Measurements from ENCODE around the gene NLGN4X. TPM values are rescaled to one million over a fixed set of nuclear protein-coding genes. Genes with fewer than 3 reads are reported as not detected.

NLGN4X gene
- total RNA-seq, 2 experiments from 2014 or later: not detected

DNA sequence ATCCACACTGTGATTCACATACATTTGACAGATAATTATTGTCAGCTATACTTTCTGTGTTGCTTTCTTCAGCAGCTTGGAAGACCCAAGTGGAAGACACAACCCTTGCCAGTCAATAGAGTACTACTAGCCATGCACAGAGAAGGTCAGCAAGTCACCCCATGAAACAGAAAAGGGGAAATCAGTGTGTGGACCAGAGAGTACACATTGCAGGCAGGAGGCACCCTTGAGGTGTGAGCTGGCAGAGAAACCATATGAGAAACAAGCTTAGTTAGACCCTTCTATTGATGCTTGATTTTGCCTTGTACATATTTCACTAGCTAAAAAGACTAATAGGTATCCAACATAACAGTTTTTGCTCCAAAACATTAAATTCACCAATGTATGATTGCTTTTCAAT, 99.5 kb downstream of the NLGN4X start:
- DNase-seq: no peak
- POLR2A ChIA-PET: no interaction called here
- H3K27ac Mint-ChIP-seq: no peak overlapping the region
- no peaks in the 10 kb centered on the region for H3K9me3 Mint-ChIP-seq
- H3K4me3 Mint-ChIP-seq: no peak overlapping the region
- no peaks in the 10 kb centered on the region for H3K4me1 Mint-ChIP-seq
- H3K27me3 Mint-ChIP-seq: no peaks in the 10 kb centered on the region
- ATAC-seq (ENCODE audit: low read depth): no peak
- H3K36me3 Mint-ChIP-seq: no peaks in the 10 kb centered on the region

DNA sequence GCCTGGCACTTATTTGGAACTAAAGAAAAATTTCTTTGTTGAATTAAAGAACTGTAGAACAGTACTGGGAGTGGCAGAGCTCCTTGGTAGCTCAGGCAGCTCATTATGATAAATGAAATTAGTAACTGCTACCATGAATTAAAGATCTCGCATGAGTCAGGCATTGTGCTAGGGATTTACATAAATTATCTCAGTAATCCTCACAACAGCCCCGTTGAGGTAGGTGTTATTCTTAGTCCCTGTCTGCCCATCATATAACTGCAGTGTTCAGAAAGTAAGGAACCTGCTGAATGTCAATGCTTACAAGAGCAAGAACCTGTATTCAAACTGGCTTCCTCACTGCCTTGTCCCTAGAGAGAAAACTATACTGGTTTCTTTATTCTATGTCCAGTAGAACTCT, 108.3 kb downstream of the NLGN4X start:
- DNase-seq: no peak
- POLR2A ChIA-PET: no interaction called here
- H3K4me1 Mint-ChIP-seq: no peaks in the 10 kb centered on the region
- ATAC-seq (ENCODE audit: low read depth): no peak
- no peak overlapping the region for H3K27ac Mint-ChIP-seq
- H3K4me3 Mint-ChIP-seq: no peak overlapping the region
- H3K36me3 Mint-ChIP-seq: no peaks in the 10 kb centered on the region
- H3K27me3 Mint-ChIP-seq: no peaks in the 10 kb centered on the region
- H3K9me3 Mint-ChIP-seq: no peaks in the 10 kb centered on the region

DNA sequence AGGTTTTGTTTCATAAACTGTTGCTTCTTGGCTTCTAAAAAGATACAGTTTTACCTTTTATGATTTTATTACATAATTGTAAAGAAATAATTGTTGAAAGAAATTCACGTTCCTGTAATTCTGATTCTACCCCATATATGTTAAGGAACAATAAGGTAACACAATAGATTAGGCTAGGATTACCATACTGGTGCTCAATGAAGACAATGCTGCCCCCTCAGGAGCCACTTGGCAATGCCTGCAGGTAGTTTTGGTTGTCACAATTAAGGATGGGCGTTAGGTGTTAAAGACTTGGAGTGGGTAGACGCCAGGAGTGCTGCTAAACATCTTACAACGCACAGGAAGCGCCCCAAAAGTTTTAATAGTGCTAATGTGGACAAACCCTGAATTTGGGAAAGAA, 133.2 kb downstream of the NLGN4X start:
- DNase-seq (no peak), ATAC-seq (ENCODE audit: low read depth) (no peak)
- Mint-ChIP-seq H3K9me3 (no peaks in the 10 kb centered on the region), H3K4me3 (no peak overlapping the region), H3K27ac (no peak overlapping the region), H3K4me1 (no peaks in the 10 kb centered on the region), H3K27me3 (no peaks in the 10 kb centered on the region), H3K36me3 (no peaks in the 10 kb centered on the region)
- POLR2A ChIA-PET: no interaction called here

DNA sequence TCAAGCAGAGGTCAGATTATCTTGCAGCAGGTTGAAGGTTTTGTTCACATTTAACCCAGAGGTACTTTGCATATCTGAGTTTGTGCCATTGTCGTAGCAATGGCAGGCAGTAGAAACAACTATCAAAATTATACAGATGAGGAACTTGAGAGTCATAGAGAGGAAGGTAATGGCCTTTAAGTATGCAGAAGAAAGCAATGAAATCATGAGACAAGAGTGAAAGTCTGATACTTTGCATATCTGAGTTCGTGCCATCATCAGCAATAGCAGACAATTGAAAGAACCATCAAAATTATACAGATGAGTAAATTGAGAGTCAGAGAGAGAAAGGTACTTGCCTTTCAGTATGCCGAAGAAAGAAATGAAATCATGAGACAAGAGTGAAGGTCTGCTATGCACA, 154.1 kb downstream of the NLGN4X start:
- H3K9me3 Mint-ChIP-seq: no peaks in the 10 kb centered on the region
- DNase-seq (no peak), ATAC-seq (ENCODE audit: low read depth) (no peak)
- H3K36me3 Mint-ChIP-seq: no peaks in the 10 kb centered on the region
- no peaks in the 10 kb centered on the region for H3K4me1 Mint-ChIP-seq
- H3K27ac Mint-ChIP-seq: no peak overlapping the region
- no peak overlapping the region for H3K4me3 Mint-ChIP-seq
- POLR2A ChIA-PET: no interaction called here
- no peaks in the 10 kb centered on the region for H3K27me3 Mint-ChIP-seq

DNA sequence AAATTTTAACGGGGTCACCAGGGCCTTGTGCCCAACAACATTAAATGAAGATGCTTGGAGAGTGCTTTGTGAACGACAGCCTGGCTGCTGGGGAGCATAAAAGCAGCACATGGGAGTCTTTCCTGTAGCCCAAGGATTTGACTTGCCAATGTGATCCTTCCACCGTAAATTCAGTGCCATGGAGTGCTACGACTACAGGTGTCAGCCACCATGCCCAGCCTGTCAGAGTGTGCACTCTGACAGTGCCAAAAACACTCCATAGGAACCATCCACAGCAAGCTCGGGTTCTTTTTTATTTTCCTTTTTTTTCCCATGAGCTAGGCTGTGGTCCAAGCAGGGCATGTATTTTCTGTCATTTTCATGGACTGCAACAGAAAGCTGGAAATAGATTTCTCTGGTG, 156.9 kb downstream of the NLGN4X start:
- no peaks in the 10 kb centered on the region for H3K27me3 Mint-ChIP-seq
- no peaks in the 10 kb centered on the region for H3K36me3 Mint-ChIP-seq
- H3K4me1 Mint-ChIP-seq: no peaks in the 10 kb centered on the region
- DNase-seq (no peak), ATAC-seq (ENCODE audit: low read depth) (no peak)
- H3K27ac Mint-ChIP-seq: no peak overlapping the region
- POLR2A ChIA-PET: no interaction called here
- no peaks in the 10 kb centered on the region for H3K9me3 Mint-ChIP-seq
- no peak overlapping the region for H3K4me3 Mint-ChIP-seq

DNA sequence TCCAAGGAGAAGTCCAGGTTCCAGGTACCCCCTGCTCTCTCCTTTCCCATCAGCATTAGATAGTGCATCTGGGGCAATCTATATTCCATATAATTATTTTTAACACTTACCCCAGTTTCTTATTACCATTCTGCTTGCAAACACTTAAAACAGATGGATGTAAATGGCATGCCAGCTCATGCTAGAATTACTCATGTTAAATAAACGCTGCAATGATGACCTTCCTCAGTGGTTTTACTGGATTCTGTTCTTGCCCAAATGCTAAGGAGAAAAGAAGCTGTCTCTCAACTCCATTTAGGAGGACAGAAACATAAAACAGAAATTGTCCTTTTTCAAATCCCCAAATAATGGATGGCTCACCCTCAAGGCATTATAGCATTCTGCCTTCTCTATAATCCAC, 161.1 kb downstream of the NLGN4X start:
- no peak overlapping the region for H3K4me3 Mint-ChIP-seq
- POLR2A ChIA-PET: no interaction called here
- no peak for ATAC-seq (ENCODE audit: low read depth)
- H3K9me3 Mint-ChIP-seq: no peaks in the 10 kb centered on the region
- H3K27me3 Mint-ChIP-seq: no peaks in the 10 kb centered on the region
- H3K4me1 Mint-ChIP-seq: no peaks in the 10 kb centered on the region
- H3K36me3 Mint-ChIP-seq: no peaks in the 10 kb centered on the region
- no peak overlapping the region for H3K27ac Mint-ChIP-seq
- DNase-seq: no peak

DNA sequence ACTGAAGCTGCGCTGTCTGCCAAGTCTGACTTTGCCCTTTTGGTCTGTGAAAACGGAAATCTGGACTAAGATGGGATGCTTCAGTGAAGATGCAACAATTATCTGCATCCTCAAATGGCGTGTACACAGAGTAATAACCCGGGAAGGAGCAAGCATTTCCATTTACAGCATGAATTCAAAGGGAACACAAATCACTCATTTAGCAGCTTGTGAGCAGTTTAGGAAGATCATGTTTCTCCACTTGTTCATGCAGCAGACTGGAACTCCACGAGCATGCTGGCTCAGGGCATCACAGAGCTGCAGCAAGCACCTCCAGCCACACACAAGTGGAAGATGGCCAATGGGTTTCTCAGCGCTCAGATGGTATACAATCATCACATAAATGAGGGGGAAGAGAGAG, 175.5 kb downstream of the NLGN4X start:
- Mint-ChIP-seq H3K4me1 (no peaks in the 10 kb centered on the region), H3K4me3 (no peak overlapping the region), H3K27ac (no peak overlapping the region), H3K36me3 (no peaks in the 10 kb centered on the region), H3K27me3 (no peaks in the 10 kb centered on the region), H3K9me3 (no peaks in the 10 kb centered on the region)
- no peak for DNase-seq
- ATAC-seq (ENCODE audit: low read depth): no peak
- POLR2A ChIA-PET: no interaction called here

DNA sequence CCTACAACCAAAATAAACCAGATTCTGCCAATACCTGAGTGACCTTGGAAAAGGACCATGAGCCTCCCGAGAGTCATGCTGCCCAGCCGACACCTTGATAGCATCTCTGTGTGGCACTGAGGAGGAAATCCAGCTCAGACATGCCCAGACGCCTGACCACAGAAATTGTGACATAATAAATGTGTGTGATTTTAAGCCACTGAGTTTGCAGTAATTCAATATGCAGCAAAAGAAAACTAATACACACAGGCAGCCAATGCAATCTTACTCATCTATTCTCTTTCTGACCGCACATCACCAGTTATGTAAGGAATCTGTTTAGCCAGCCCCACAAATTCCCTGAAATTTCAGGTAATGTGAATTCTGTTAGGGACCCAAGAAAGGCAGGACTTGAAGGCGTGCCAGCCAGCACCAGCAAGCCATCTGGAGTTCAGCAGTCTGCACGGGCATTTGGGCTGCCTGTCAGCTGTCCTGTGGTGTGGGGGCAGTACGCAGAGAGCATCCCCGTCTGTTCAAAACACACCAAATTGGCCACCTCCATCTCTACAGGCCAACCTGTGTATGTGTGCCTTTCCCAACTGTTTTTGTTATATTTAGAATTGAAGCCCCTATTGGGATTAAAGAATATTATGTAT, 176.4 kb downstream of the NLGN4X start:
- Mint-ChIP-seq H3K27ac (no peak overlapping the region), H3K9me3 (no peaks in the 10 kb centered on the region), H3K27me3 (no peaks in the 10 kb centered on the region), H3K4me3 (no peak overlapping the region), H3K36me3 (no peaks in the 10 kb centered on the region), H3K4me1 (no peaks in the 10 kb centered on the region)
- POLR2A ChIA-PET: no interaction called here
- no peak for ATAC-seq (ENCODE audit: low read depth)
- DNase-seq: no peak

DNA sequence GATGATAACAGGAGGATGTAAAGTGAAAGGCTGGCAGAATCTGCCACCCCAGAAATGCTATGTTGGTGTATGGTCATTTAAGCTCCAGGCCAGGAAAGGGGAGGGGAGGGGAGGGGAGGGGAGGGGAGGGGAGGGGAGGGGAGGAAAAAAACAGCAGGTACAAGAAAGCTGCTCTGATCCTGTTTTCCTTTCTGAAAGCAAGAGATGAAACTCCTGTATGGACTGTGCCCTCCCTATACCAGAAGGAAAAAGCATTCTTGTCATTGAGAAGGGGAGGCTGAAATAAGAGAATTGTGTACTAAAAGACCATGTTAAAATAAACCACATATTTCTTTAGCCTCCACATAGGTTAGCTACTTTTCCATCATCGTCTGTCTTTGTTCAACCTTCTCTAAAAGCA, 179.5 kb downstream of the NLGN4X start:
- Mint-ChIP-seq H3K36me3 (no peaks in the 10 kb centered on the region), H3K4me1 (no peaks in the 10 kb centered on the region), H3K27ac (no peak overlapping the region), H3K27me3 (no peaks in the 10 kb centered on the region), H3K4me3 (no peak overlapping the region), H3K9me3 (no peaks in the 10 kb centered on the region)
- ATAC-seq (ENCODE audit: low read depth) (no peak), DNase-seq (no peak)
- POLR2A ChIA-PET: no interaction called here

DNA sequence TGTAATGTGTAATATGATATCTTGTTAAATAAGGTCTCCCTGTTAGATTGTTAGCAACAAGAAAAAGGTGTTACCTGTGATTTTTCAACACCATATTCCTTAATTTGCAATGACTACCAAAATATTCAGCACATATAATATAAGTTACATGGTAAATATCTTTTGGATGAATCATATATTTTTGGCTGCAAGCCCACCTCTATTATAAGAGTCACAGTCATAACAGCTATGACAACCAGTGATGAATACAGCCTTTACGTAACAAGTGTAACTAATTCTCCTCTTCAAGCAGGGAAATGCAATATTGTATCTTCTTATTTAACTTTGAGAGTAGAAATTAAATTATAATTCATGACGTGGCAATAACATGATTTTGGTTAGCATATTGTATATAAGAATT, 187.0 kb downstream of the NLGN4X start:
- Mint-ChIP-seq H3K4me1 (no peaks in the 10 kb centered on the region), H3K4me3 (no peak overlapping the region), H3K36me3 (no peaks in the 10 kb centered on the region), H3K27me3 (no peaks in the 10 kb centered on the region), H3K27ac (no peak overlapping the region), H3K9me3 (no peaks in the 10 kb centered on the region)
- POLR2A ChIA-PET: no interaction called here
- DNase-seq (no peak), ATAC-seq (ENCODE audit: low read depth) (no peak)

DNA sequence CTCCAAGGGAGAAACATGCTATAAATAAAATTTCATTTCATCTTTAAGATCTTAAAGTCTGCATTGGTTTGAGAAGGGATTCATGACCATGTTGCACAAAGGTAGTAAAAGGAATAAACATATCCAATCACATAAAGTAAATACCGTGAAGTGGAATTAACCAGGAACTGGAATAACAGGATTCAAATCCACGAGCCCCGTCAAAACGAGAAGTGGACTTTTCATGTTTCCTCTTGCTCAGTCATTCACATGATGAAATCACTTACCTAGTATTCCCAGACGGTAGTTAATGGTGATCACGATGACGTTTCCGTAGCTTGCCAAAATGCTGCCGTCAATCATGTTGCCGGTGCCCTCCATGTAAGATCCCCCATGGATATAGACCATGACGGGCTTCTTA, 199.7 kb downstream of the NLGN4X start:
- DNase-seq (no peak), ATAC-seq (ENCODE audit: low read depth) (no peak)
- Mint-ChIP-seq H3K27me3 (no peaks in the 10 kb centered on the region), H3K4me1 (no peaks in the 10 kb centered on the region), H3K27ac (no peak overlapping the region), H3K9me3 (no peaks in the 10 kb centered on the region), H3K36me3 (no peaks in the 10 kb centered on the region), H3K4me3 (no peak overlapping the region)
- POLR2A ChIA-PET: no interaction called here

DNA sequence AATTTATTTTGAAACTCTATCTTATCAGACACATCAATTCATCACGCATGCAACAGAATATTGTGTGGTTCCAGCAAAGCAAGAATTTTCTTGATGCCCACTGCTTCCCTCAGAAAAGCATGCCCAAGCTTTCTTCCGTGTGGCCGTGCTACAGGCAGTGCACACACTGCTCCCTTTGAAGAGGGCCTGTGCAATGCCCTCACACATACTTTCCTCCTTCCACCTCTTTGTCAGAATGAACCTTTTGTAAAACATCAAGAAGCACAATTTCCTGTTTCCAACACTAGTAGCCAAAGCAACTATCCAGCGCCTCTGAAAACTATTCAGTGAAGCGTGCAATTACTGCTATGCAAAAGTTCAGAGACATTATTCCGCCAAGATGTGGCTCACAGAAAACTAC, 201.7 kb downstream of the NLGN4X start:
- Mint-ChIP-seq H3K27me3 (no peaks in the 10 kb centered on the region), H3K27ac (no peak overlapping the region), H3K4me1 (no peaks in the 10 kb centered on the region), H3K36me3 (no peaks in the 10 kb centered on the region), H3K4me3 (no peak overlapping the region), H3K9me3 (no peaks in the 10 kb centered on the region)
- DNase-seq: no peak
- POLR2A ChIA-PET: no interaction called here
- no peak for ATAC-seq (ENCODE audit: low read depth)

DNA sequence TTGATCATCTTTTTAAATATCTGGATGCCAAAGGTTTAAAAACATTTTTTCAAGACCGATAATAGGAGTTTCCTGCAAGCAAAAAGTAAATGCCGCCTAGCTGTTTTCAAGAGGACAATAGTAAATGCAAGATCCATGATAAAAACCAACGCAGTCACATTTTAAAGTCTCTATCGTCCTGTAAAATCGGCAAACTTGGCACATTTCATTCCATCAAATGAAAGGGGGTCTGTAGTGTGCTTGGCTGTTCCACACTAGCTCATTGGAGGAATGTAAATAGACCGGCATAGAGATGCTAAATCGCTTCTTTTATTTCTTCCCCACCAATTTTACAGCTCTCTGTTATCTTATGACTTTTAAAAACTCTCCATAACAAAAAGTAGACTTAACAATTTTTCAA, 202.2 kb downstream of the NLGN4X start:
- Mint-ChIP-seq H3K36me3 (no peaks in the 10 kb centered on the region), H3K27me3 (no peaks in the 10 kb centered on the region), H3K4me3 (no peak overlapping the region), H3K9me3 (no peaks in the 10 kb centered on the region), H3K4me1 (no peaks in the 10 kb centered on the region), H3K27ac (no peak overlapping the region)
- ATAC-seq (ENCODE audit: low read depth): no peak
- POLR2A ChIA-PET: no interaction called here
- no peak for DNase-seq

DNA sequence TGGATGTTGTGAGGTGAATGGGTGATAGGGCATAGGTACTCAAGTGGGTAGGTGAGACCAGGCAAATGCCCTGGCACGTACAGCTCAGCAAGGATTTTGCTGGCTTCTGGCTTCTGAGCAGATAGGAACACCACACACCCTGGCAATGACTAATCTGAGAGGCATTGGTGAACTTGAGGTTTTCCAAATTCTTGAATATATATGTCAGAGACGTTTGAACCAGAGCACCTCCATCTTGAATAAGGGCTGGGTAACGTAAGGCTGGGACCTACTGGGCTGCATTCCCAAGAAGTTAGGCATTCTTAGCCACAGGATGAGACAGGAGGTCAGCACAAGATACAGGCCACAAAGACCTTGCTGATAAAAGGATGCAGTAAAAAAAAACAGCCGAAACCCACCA, 204.5 kb downstream of the NLGN4X start:
- POLR2A ChIA-PET: no interaction called here
- no peak overlapping the region for H3K27ac Mint-ChIP-seq
- H3K9me3 Mint-ChIP-seq: no peaks in the 10 kb centered on the region
- H3K4me3 Mint-ChIP-seq: no peak overlapping the region
- no peak for DNase-seq
- H3K27me3 Mint-ChIP-seq: no peaks in the 10 kb centered on the region
- H3K4me1 Mint-ChIP-seq: no peaks in the 10 kb centered on the region
- no peaks in the 10 kb centered on the region for H3K36me3 Mint-ChIP-seq
- ATAC-seq (ENCODE audit: low read depth): no peak
